ENCODE measurements around the gene CDKN2B.

CDKN2B gene

GRCh38 chr9:21997480-21997879, 11.6 kb downstream of the CDKN2B start:
- DNase-seq (ENCODE audit: low read depth) = no peak
- no peak overlapping the region for H3K4me3 ChIP-seq (ENCODE audit: low read depth, low read length)
- in situ Hi-C loops (cut with HindIII; ENCODE audit: low sequenced_read_pairs) = no loop called here
- TF ChIP-seq CTCF (IDR thresholded peaks at IDR 0.05; ENCODE audit: low read depth, low read length, missing control alignments) = no peak

- in situ Hi-C loops (cut with HindIII; ENCODE audit: low sequenced_read_pairs) = no loop called here
- DNase-seq (ENCODE audit: low read depth) = no peak
- peak overlapping the region; percentile 78 for H3K4me3 ChIP-seq (ENCODE audit: low read depth, low read length)
- TF ChIP-seq CTCF (IDR thresholded peaks at IDR 0.05; ENCODE audit: low read depth, low read length, missing control alignments) = no peak
These were observed 12.2 kb downstream of the CDKN2B start for GRCh38 chr9:21996858-21997257.

GRCh38 chr9:21996438-21996837, 12.7 kb downstream of the CDKN2B start:
- in situ Hi-C loops (cut with HindIII; ENCODE audit: low sequenced_read_pairs) = no loop called here
- TF ChIP-seq CTCF (IDR thresholded peaks at IDR 0.05; ENCODE audit: low read depth, low read length, missing control alignments) = no peak
- DNase-seq (ENCODE audit: low read depth) = no peak
- peak overlapping the region; percentile 78 for H3K4me3 ChIP-seq (ENCODE audit: low read depth, low read length)

- TF ChIP-seq CTCF (IDR thresholded peaks at IDR 0.05; ENCODE audit: low read depth, low read length, missing control alignments) = peak; percentile 41
- H3K4me3 ChIP-seq (ENCODE audit: low read depth, low read length) = peak overlapping the region; percentile 78
- no peak for DNase-seq (ENCODE audit: low read depth)
- in situ Hi-C loops (cut with HindIII; ENCODE audit: low sequenced_read_pairs) = no loop called here
These were observed 13.3 kb downstream of the CDKN2B start for GRCh38 chr9:21995666-21996398.

GRCh38 chr9:21995006-21995665, 14.0 kb downstream of the CDKN2B start:
- in situ Hi-C loops (cut with HindIII; ENCODE audit: low sequenced_read_pairs) = no loop called here
- DNase-seq (ENCODE audit: low read depth) = no peak
- peak overlapping the region; percentile 78 for H3K4me3 ChIP-seq (ENCODE audit: low read depth, low read length)
- TF ChIP-seq CTCF (IDR thresholded peaks at IDR 0.05; ENCODE audit: low read depth, low read length, missing control alignments) = no peak

GRCh38 chr9:21994556-21995005, 14.5 kb downstream of the CDKN2B start, which contains the start of gene CDKN2B-AS1:
CDKN2B-AS1 (plus strand) TSS chr9:21994791.
- peak within 1 kb of the TSS; percentile 78 for H3K4me3 ChIP-seq (ENCODE audit: low read depth, low read length)
- in situ Hi-C loops (cut with HindIII; ENCODE audit: low sequenced_read_pairs) = no loop called here
- TF ChIP-seq CTCF (IDR thresholded peaks at IDR 0.05; ENCODE audit: low read depth, low read length, missing control alignments) = no peak
- DNase-seq (ENCODE audit: low read depth) = no peak

All from astrocyte of the cerebellum (primary cell).